K562 (cell line): ENCODE measurements around the gene FRMD4A. TPM values are rescaled to one million over a fixed set of nuclear protein-coding genes. Genes with fewer than 3 reads are reported as not detected.

Experiments
- LARP7 ChIP-seq: fragments of 450-650 bp; IDR thresholded peaks from 2 replicates; pipeline ENCODE4 v1.6.1; 2016
- MECOM ChIP-seq: fragments of 250-450 bp; sonication (Bioruptor Pico); IDR thresholded peaks from 2 replicates; pipeline ENCODE4 v1.8.0; 2022; ENCODE audit warnings: inconsistent platforms
- MNT ChIP-seq, 2 experiments: fragments of 450-650 bp; conservative IDR thresholded peaks; 2 replicates each; pipeline ENCODE4 v1.6.1; 2017; ENCODE audit warnings: mild to moderate bottlenecking in 2 of 2, moderate library complexity in 2 of 2
- ZNF584 ChIP-seq: fragments of 200-800 bp; sonication (Bioruptor generic); IDR thresholded peaks from 2 replicates; pipeline ENCODE4 v1.6.1; 2016; ENCODE audit warnings: low read depth, mild to moderate bottlenecking, missing genetic modification characterization, missing compliant biosample characterization
- polyA plus RNA-seq, 8 experiments: library from polyadenylated mRNA; depleted of rRNA in 4 of 8; stranded (reverse) in 5 of 8; unstranded in 3 of 8; fragments of >200 nt; fragmentation: Nextera tagmentation in 2 of 8; fragmentation: Illumina TruSeq in 1 of 8; extraction: Ambion mirVana in 2 of 8; extraction: Trizol in 1 of 8; gene quantifications; 2 replicates each; pipeline versions ENCODE4 v1.2.1 to v1.2.3, GENCODE V29; 2011 to 2014; ENCODE audit warnings: inconsistent platforms in 1 of 8, missing spikeins in 1 of 8
- total RNA-seq, 7 experiments: library from RNA; depleted of rRNA in 6 of 7; stranded (reverse); fragments of >200 nt in 6 of 7; fragmentation: Illumina TruSeq in 2 of 7; extraction: Trizol in 2 of 7; gene quantifications; 2 replicates each; pipeline versions ENCODE4 v1.2.1 to v1.2.3, GENCODE V29; 2011 to 2021; ENCODE audit warnings: low replicate concordance in 1 of 7
- TF ChIP-seq, protein P1 (sequence below): fragments of 200-600 bp; sonication (generic); IDR thresholded peaks from one replicate; pipeline ENCODE4 v1.6.1; 2012; ENCODE audit warnings: mild to moderate bottlenecking, low read depth, low read length, inconsistent platforms
- TF ChIP-seq, protein P2 (sequence below): fragments of 250-450 bp; sonication (Bioruptor Pico); IDR thresholded peaks from 2 replicates; pipeline ENCODE4 v1.5.0; 2020; ENCODE audit warnings: mild to moderate bottlenecking

FRMD4A gene
- total and polyA plus RNA-seq, 9 of the 15 experiments (the other 6 are each of a cell fraction or from before 2014, with no cell fraction given): 0.80 to 5.2 (median 3.0) TPM

GRCh38 chr10:14163377-14164086, 167.2 kb downstream of the FRMD4A start (continued):
- TF ChIP-seq, protein P1, sequence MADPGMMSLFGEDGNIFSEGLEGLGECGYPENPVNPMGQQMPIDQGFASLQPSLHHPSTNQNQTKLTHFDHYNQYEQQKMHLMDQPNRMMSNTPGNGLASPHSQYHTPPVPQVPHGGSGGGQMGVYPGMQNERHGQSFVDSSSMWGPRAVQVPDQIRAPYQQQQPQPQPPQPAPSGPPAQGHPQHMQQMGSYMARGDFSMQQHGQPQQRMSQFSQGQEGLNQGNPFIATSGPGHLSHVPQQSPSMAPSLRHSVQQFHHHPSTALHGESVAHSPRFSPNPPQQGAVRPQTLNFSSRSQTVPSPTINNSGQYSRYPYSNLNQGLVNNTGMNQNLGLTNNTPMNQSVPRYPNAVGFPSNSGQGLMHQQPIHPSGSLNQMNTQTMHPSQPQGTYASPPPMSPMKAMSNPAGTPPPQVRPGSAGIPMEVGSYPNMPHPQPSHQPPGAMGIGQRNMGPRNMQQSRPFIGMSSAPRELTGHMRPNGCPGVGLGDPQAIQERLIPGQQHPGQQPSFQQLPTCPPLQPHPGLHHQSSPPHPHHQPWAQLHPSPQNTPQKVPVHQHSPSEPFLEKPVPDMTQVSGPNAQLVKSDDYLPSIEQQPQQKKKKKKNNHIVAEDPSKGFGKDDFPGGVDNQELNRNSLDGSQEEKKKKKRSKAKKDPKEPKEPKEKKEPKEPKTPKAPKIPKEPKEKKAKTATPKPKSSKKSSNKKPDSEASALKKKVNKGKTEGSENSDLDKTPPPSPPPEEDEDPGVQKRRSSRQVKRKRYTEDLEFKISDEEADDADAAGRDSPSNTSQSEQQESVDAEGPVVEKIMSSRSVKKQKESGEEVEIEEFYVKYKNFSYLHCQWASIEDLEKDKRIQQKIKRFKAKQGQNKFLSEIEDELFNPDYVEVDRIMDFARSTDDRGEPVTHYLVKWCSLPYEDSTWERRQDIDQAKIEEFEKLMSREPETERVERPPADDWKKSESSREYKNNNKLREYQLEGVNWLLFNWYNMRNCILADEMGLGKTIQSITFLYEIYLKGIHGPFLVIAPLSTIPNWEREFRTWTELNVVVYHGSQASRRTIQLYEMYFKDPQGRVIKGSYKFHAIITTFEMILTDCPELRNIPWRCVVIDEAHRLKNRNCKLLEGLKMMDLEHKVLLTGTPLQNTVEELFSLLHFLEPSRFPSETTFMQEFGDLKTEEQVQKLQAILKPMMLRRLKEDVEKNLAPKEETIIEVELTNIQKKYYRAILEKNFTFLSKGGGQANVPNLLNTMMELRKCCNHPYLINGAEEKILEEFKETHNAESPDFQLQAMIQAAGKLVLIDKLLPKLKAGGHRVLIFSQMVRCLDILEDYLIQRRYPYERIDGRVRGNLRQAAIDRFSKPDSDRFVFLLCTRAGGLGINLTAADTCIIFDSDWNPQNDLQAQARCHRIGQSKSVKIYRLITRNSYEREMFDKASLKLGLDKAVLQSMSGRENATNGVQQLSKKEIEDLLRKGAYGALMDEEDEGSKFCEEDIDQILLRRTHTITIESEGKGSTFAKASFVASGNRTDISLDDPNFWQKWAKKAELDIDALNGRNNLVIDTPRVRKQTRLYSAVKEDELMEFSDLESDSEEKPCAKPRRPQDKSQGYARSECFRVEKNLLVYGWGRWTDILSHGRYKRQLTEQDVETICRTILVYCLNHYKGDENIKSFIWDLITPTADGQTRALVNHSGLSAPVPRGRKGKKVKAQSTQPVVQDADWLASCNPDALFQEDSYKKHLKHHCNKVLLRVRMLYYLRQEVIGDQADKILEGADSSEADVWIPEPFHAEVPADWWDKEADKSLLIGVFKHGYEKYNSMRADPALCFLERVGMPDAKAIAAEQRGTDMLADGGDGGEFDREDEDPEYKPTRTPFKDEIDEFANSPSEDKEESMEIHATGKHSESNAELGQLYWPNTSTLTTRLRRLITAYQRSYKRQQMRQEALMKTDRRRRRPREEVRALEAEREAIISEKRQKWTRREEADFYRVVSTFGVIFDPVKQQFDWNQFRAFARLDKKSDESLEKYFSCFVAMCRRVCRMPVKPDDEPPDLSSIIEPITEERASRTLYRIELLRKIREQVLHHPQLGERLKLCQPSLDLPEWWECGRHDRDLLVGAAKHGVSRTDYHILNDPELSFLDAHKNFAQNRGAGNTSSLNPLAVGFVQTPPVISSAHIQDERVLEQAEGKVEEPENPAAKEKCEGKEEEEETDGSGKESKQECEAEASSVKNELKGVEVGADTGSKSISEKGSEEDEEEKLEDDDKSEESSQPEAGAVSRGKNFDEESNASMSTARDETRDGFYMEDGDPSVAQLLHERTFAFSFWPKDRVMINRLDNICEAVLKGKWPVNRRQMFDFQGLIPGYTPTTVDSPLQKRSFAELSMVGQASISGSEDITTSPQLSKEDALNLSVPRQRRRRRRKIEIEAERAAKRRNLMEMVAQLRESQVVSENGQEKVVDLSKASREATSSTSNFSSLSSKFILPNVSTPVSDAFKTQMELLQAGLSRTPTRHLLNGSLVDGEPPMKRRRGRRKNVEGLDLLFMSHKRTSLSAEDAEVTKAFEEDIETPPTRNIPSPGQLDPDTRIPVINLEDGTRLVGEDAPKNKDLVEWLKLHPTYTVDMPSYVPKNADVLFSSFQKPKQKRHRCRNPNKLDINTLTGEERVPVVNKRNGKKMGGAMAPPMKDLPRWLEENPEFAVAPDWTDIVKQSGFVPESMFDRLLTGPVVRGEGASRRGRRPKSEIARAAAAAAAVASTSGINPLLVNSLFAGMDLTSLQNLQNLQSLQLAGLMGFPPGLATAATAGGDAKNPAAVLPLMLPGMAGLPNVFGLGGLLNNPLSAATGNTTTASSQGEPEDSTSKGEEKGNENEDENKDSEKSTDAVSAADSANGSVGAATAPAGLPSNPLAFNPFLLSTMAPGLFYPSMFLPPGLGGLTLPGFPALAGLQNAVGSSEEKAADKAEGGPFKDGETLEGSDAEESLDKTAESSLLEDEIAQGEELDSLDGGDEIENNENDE: no peak
- no peak for TF ChIP-seq MECOM
- TF ChIP-seq ZNF584 (CRISPR knock-in tag): no peak
- TF ChIP-seq MNT (conservative IDR thresholded peaks at IDR 0.05): no peak
- TF ChIP-seq, protein P2, sequence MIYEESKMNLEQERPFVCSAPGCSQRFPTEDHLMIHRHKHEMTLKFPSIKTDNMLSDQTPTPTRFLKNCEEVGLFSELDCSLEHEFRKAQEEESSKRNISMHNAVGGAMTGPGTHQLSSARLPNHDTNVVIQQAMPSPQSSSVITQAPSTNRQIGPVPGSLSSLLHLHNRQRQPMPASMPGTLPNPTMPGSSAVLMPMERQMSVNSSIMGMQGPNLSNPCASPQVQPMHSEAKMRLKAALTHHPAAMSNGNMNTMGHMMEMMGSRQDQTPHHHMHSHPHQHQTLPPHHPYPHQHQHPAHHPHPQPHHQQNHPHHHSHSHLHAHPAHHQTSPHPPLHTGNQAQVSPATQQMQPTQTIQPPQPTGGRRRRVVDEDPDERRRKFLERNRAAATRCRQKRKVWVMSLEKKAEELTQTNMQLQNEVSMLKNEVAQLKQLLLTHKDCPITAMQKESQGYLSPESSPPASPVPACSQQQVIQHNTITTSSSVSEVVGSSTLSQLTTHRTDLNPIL (CRISPR knock-in tag): no peak
- TF ChIP-seq LARP7: no peak
